ENCODE results near the gene SAE1. TPM values are rescaled to one million over a fixed set of nuclear protein-coding genes. Genes with fewer than 3 reads are reported as not detected.

Gene SAE1
- total and polyA plus RNA-seq, 10 of the 15 experiments (the other 5 are each of a cell fraction or from before 2014, with no cell fraction given) = 62.0 to 246 (median 148) TPM

GRCh38 chr19:47152632-47153031, 22.0 kb downstream of the SAE1 start:
- intact Hi-C loops (cut with micrococcal nuclease; ENCODE audit: unreplicated experiment) (loop anchor here (5.0 kb wide), 1 partner anchor 35 kb away; no protein-coding TSS in a partner anchor), in situ Hi-C loops (cut with MboI) (no loop called here)
- FAIRE-seq = no peak
- Histone ChIP-seq H4K20me1 (ENCODE audit: control insufficient read depth, insufficient read depth) (no peaks in the 10 kb centered on the region; the same call in 1 of the 2 replicates), H3K9me3 (replicated peaks; ENCODE audit: control insufficient read depth, insufficient read depth, low read length) (no peaks in the 10 kb centered on the region), H3K36me3 (ENCODE audit: control insufficient read depth in 2 of 2, insufficient read depth in 2 of 2, low read length in 1 of 2) (peaks cover 28 to 32% of the 10 kb centered on the region in 2 experiments), H3K27me3 (replicated peaks in 1 of 2; ENCODE audit: control insufficient read depth in 2 of 2, insufficient read depth in 2 of 2, low read length in 1 of 2) (no peaks in the 10 kb centered on the region), H3K4me3 (no peak overlapping the region), H3K27ac (ENCODE audit: control insufficient read depth, insufficient read depth) (no peak overlapping the region), H3K9ac (ENCODE audit: control insufficient read depth, insufficient read depth, low read length) (no peak overlapping the region), H3K4me2 (ENCODE audit: control insufficient read depth, insufficient read depth) (no peak overlapping the region), H3K79me2 (ENCODE audit: control insufficient read depth, insufficient read depth, low read length) (peaks cover 3% of the 10 kb centered on the region), H3K4me1 (ENCODE audit: control insufficient read depth, insufficient read depth, low read length) (peaks cover 16% of the 10 kb centered on the region), H2AFZ (ENCODE audit: control insufficient read depth, low read depth, low read length) (no peak overlapping the region)
- ChIA-PET RAD21 (ENCODE audit: unreplicated experiment) (interaction anchor here (1.6 kb wide), 1 partner anchor 92 kb away, joined by 6 read pairs; no protein-coding TSS in a partner anchor), SMC1A (ENCODE audit: uncharacterized antibody, unreplicated experiment) (interaction anchor here (0.7 to 1.1 kb wide), 2 partner anchors 9 to 22 kb away, joined by 3 read pairs; partner anchors contain the start of gene SAE1), POLR2A (interaction anchor here (0.8 kb wide), 1 partner anchor 140 kb away, joined by 3 read pairs; no protein-coding TSS in a partner anchor), CTCF (interaction anchor here (0.7 to 1.2 kb wide), 4 partner anchors 58 to 140 kb away, joined by 3 to 7 read pairs (median 4); no protein-coding TSS in a partner anchor)
- no peak for TF ChIP-seq RBBP5 (conservative IDR thresholded peaks at IDR 0.05)
- TF ChIP-seq HDAC6 (IDR thresholded peaks at IDR 0.05; ENCODE audit: unreplicated experiment) = no peak
- TF ChIP-seq MYC (IDR thresholded peaks at IDR 0.05; ENCODE audit: insufficient read depth, insufficient read length, insufficient replicate concordance, low read length, severe bottlenecking) = no peak
- no peak for TF ChIP-seq CBX3 (IDR thresholded peaks at IDR 0.05; ENCODE audit: borderline replicate concordance, low read depth)
- TF ChIP-seq TCF7 (IDR thresholded peaks at IDR 0.05; ENCODE audit: borderline replicate concordance) = no peak
- no peak for TF ChIP-seq BCLAF1 (IDR thresholded peaks at IDR 0.05)
- TF ChIP-seq SMAD5 (IDR thresholded peaks at IDR 0.05; ENCODE audit: low read depth) = no peak
- no peak for TF ChIP-seq RELB (IDR thresholded peaks at IDR 0.05; ENCODE audit: low read depth)
- TF ChIP-seq BCL3 (IDR thresholded peaks at IDR 0.05; ENCODE audit: borderline replicate concordance, insufficient read depth, low read depth, low read length, poor library complexity, severe bottlenecking) = no peak
- no peak for TF ChIP-seq RAD51 (IDR thresholded peaks at IDR 0.05)
- TF ChIP-seq SREBF2 (IDR thresholded peaks at IDR 0.05; ENCODE audit: low read length) = no peak
- TF ChIP-seq ZZZ3 (IDR thresholded peaks at IDR 0.05; ENCODE audit: control insufficient read depth, insufficient read length, low read depth) = no peak
- no peak for TF ChIP-seq ZNF622 (IDR thresholded peaks at IDR 0.05)
- TF ChIP-seq NR2C1 (IDR thresholded peaks at IDR 0.05) = no peak
- TF ChIP-seq ETV6 (conservative IDR thresholded peaks at IDR 0.05 in 1 of 2, IDR thresholded peaks at IDR 0.05 in 1 of 2; ENCODE audit: borderline replicate concordance in 1 of 2, low read depth in 1 of 2) = no peak
- TF ChIP-seq HDGF (IDR thresholded peaks at IDR 0.05) = no peak
- WGBS (ENCODE audit: insufficient coverage, insufficient replicate concordance, low lambda C conversion rate, missing lambda C conversion rate) = 100% methylated on average over 2 of the region's 2 CpGs
- DNase-seq (ENCODE audit: low read depth, low spot score) = no peak
- no peak for ATAC-seq
- BruUV-seq (replicated peaks) = no TSS peak

Measured in GM12878 (cell line).